Right kidney (tissue), 1 donor: ENCODE measurements around the gene MCAT.

ENCODE experiments used
- DNase-seq: peaks from one replicate; pipeline ENCODE4 v3.0.0-alpha.2; 2016

The MCAT gene

GRCh38 chr22:43092085-43092484, 51.1 kb downstream of the MCAT start:
- DNase-seq: no peak

- peak; percentile 30 for DNase-seq
Observed at GRCh38 chr22:43090130-43090789, 52.9 kb downstream of the MCAT start.

GRCh38 chr22:43088984-43089717, 54.0 kb downstream of the MCAT start, which contains the start of gene TTLL1:
Gene TTLL1, minus strand, starts transcription at chr22:43089391. Its CDS starts 13,805 bp downstream, at chr22:43075586.
- DNase-seq: peak; percentile 80

DNA sequence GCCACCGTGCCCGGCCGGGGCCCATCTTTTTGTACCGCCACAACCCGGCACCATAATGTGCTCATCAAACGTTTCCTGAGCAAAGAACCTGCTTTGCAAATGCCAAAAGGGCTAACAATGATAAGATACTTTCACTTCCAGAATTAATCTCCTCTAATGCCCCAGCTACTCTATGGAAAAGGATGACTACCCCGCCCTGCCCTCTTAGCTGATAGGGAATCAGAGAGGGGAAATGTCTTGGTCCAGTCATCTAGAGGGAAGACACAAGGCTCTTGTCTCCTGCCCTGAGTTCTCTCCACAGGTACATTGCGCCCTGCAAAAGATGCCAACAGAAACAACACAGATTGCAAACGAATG, 54.6 kb downstream of the MCAT start:
- no peak for DNase-seq

- DNase-seq: no peak
Observed at GRCh38 chr22:43085658-43086606, 57.3 kb downstream of the MCAT start.
